Measurements from ENCODE around the gene MAGEA11. TPM values are rescaled to one million over a fixed set of nuclear protein-coding genes. Genes with fewer than 3 reads are reported as not detected.

Gene MAGEA11
- total and polyA plus RNA-seq, 4 donors = not detected

- Histone ChIP-seq H3K4me3 (ENCODE audit: low read depth in 1 of 3, low read length in 3 of 3) (no peak overlapping the region), H3K9ac (ENCODE audit: low read depth in 1 of 2, low read length in 2 of 2) (no peak overlapping the region), H3K27me3 (ENCODE audit: control insufficient read depth in 4 of 4, insufficient read depth in 4 of 4, low read length in 3 of 4) (no peaks in the 10 kb centered on the region), H3K27ac (ENCODE audit: low read depth in 1 of 2, low read length in 2 of 2) (no peak overlapping the region), H3K9me3 (ENCODE audit: control insufficient read depth in 4 of 4, low read length in 3 of 4) (no peaks in the 10 kb centered on the region), H3K36me3 (ENCODE audit: control insufficient read depth in 4 of 4, insufficient read depth in 3 of 4, low read depth in 1 of 4, low read length in 3 of 4) (no peaks in the 10 kb centered on the region), H3K4me1 (ENCODE audit: control insufficient read depth in 4 of 4, insufficient read depth in 4 of 4, low read length in 3 of 4) (no peaks in the 10 kb centered on the region)
- TF ChIP-seq CTCF (IDR thresholded peaks at IDR 0.05; ENCODE audit: low read depth, low read length, missing input control) (no peak), ATF3 (IDR thresholded peaks at IDR 0.05) (no peak), EGR1 (IDR thresholded peaks at IDR 0.05; ENCODE audit: low read depth in 2 of 2) (no peak), HNF4G (IDR thresholded peaks at IDR 0.05) (no peak), ZBTB33 (IDR thresholded peaks at IDR 0.05) (no peak), NR2F2 (IDR thresholded peaks at IDR 0.05) (no peak), MAX (IDR thresholded peaks at IDR 0.05) (no peak), YY1 (IDR thresholded peaks at IDR 0.05) (no peak), RAD21 (IDR thresholded peaks at IDR 0.05) (no peak), SP1 (IDR thresholded peaks at IDR 0.05) (no peak), GABPA (IDR thresholded peaks at IDR 0.05 in 1 of 2, conservative IDR thresholded peaks at IDR 0.05 in 1 of 2) (no peak), FOXA2 (IDR thresholded peaks at IDR 0.05) (no peak), HNF4A (conservative IDR thresholded peaks at IDR 0.05) (no peak), REST (IDR thresholded peaks at IDR 0.05) (no peak), JUND (IDR thresholded peaks at IDR 0.05) (no peak), TAF1 (conservative IDR thresholded peaks at IDR 0.05) (no peak), FOXA1 (IDR thresholded peaks at IDR 0.05) (no peak), RXRA (IDR thresholded peaks at IDR 0.05) (no peak)
- no peak for DNase-seq (ENCODE audit: low spot score)
- 66% methylated on average over 2 of the region's 2 CpGs for WGBS
Measured at GRCh38 chrX:149699761-149700160, 12.1 kb upstream of the MAGEA11 start.
